HT-29 (cell line): ENCODE results near the gene SLC31A2. TPM values are rescaled to one million over a fixed set of nuclear protein-coding genes. Genes with fewer than 3 reads are reported as not detected.

ENCODE experiments used
- DNase-seq: peaks from one replicate; pipeline ENCODE4 v3.0.0-alpha.2; 2015; ENCODE audit warnings: low spot score
- total RNA-seq: library from RNA; depleted of rRNA; stranded (reverse); fragments of >200 nt; shearing (Covaris generic); gene quantifications from 2 replicates; pipeline ENCODE4 v1.2.3, GENCODE V29; 2014

SLC31A2 gene
- total RNA-seq, 1 experiment from 2014 or later = 3.4 TPM

- no peak for DNase-seq
Observed at GRCh38 chr9:113151696-113152630, 1.2 kb downstream of the SLC31A2 start.

GRCh38 chr9:113152699-113153098 lies 1.9 kb downstream of the SLC31A2 start:
- no peak for DNase-seq

- no peak for DNase-seq
Observed at GRCh38 chr9:113153599-113153998, 2.8 kb downstream of the SLC31A2 start.

GRCh38 chr9:113154471-113154870 lies 3.7 kb downstream of the SLC31A2 start:
- no peak for DNase-seq

GRCh38 chr9:113154946-113155345 lies 4.1 kb downstream of the SLC31A2 start:
- DNase-seq = no peak

- DNase-seq = no peak
Observed at GRCh38 chr9:113155911-113156588, 5.2 kb downstream of the SLC31A2 start.

- no peak for DNase-seq
Observed at GRCh38 chr9:113156880-113157279, 6.1 kb downstream of the SLC31A2 start.

- no peak for DNase-seq
Observed at GRCh38 chr9:113158446-113158845, 7.6 kb downstream of the SLC31A2 start.

- DNase-seq = no peak
Observed at GRCh38 chr9:113160571-113160970, 9.8 kb downstream of the SLC31A2 start.

- DNase-seq = no peak
Observed at GRCh38 chr9:113163001-113163400, 12.2 kb downstream of the SLC31A2 start.

- no peak for DNase-seq
Observed at GRCh38 chr9:113164536-113165300, 13.9 kb downstream of the SLC31A2 start.

GRCh38 chr9:113166039-113166438 lies 15.2 kb downstream of the SLC31A2 start:
- no peak for DNase-seq

- DNase-seq = no peak
Observed at GRCh38 chr9:113168809-113169208, 18.0 kb downstream of the SLC31A2 start.

GRCh38 chr9:113173341-113173740 lies 22.5 kb downstream of the SLC31A2 start:
- no peak for DNase-seq

- no peak for DNase-seq
Observed at GRCh38 chr9:113176803-113177202, 26.0 kb downstream of the SLC31A2 start.

- DNase-seq = no peak
Observed at GRCh38 chr9:113177251-113177650, 26.4 kb downstream of the SLC31A2 start.

- no peak for DNase-seq
Observed at GRCh38 chr9:113178087-113178486, 27.3 kb downstream of the SLC31A2 start.

- DNase-seq = no peak
Observed at GRCh38 chr9:113179839-113180238, 29.0 kb downstream of the SLC31A2 start.

GRCh38 chr9:113181165-113181564 lies 30.4 kb downstream of the SLC31A2 start:
- no peak for DNase-seq

- DNase-seq = no peak
Observed at GRCh38 chr9:113183956-113184488, 33.2 kb downstream of the SLC31A2 start.

GRCh38 chr9:113184539-113184938 lies 33.7 kb downstream of the SLC31A2 start:
- DNase-seq = no peak

GRCh38 chr9:113185271-113185670 lies 34.5 kb downstream of the SLC31A2 start:
- DNase-seq = no peak
